Mucosa of gallbladder (tissue), 1 donor: ENCODE measurements around the gene ZNF862. TPM values are rescaled to one million over a fixed set of nuclear protein-coding genes. Genes with fewer than 3 reads are reported as not detected.

ENCODE experiments used
- total RNA-seq: library from RNA; stranded (reverse); gene quantifications from one replicate; pipeline ENCODE4 v1.2.1, GENCODE V29; 2021
- donor health status: DM: no; HTN: no; CAD: no.

Gene ZNF862
- total RNA-seq, 1 donor from 2014 or later = 31.3 TPM

Other genes starting within 250 kb of the ZNF862 start
- 31.1 TPM for gene ZNF467, start 64.8 kb upstream of the ZNF862 start, total RNA-seq
- gene ATP6V0E2, start 35.6 kb downstream of the ZNF862 start, total RNA-seq = 47.0 TPM